ENCODE results near the gene RPS6KA3. TPM values are rescaled to one million over a fixed set of nuclear protein-coding genes. Genes with fewer than 3 reads are reported as not detected.

RPS6KA3 gene
- total RNA-seq, 1 experiment from 2014 or later, result 63.4 TPM

DNA sequence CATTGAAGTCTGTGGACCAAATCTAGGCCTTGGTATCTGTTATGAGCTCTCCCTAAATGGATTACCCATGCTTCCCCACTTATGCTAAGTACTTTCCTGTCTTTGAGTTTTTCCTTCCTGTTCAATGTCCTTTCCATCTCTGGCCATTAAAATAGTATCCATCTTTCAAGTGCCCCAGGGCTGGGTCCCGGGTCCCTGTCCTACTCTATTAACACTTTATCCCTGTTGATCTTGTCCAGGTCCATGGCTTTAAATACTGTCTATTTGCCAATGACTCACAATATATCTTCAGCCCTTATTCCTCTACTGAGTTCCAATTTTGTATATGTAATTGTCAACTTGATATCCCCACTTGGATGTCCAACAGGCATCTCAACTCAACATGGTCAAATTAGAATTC is 17.7 kb upstream of the RPS6KA3 start:
- Mint-ChIP-seq H3K4me1 (ENCODE audit: low read depth, unreplicated experiment) (no peaks in the 10 kb centered on the region), H3K27ac (ENCODE audit: unreplicated experiment) (no peak overlapping the region), H3K36me3 (ENCODE audit: insufficient read depth, unreplicated experiment) (no peaks in the 10 kb centered on the region), H3K4me3 (ENCODE audit: low read depth, unreplicated experiment) (no peak overlapping the region), H3K27me3 (ENCODE audit: unreplicated experiment) (no peaks in the 10 kb centered on the region), H3K9me3 (ENCODE audit: low read depth, unreplicated experiment) (peaks cover 4% of the 10 kb centered on the region)
- TF ChIP-seq, protein P1, sequence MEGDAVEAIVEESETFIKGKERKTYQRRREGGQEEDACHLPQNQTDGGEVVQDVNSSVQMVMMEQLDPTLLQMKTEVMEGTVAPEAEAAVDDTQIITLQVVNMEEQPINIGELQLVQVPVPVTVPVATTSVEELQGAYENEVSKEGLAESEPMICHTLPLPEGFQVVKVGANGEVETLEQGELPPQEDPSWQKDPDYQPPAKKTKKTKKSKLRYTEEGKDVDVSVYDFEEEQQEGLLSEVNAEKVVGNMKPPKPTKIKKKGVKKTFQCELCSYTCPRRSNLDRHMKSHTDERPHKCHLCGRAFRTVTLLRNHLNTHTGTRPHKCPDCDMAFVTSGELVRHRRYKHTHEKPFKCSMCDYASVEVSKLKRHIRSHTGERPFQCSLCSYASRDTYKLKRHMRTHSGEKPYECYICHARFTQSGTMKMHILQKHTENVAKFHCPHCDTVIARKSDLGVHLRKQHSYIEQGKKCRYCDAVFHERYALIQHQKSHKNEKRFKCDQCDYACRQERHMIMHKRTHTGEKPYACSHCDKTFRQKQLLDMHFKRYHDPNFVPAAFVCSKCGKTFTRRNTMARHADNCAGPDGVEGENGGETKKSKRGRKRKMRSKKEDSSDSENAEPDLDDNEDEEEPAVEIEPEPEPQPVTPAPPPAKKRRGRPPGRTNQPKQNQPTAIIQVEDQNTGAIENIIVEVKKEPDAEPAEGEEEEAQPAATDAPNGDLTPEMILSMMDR (IDR thresholded peaks at IDR 0.05; ENCODE audit: unreplicated experiment), result no peak
- intact Hi-C loops (cut with micrococcal nuclease; ENCODE audit: unreplicated experiment), result no loop called here
- BruUV-seq (replicated peaks), result no TSS peak
- DNase-seq, result no peak
- CTCF ChIA-PET, result no interaction called here

DNA sequence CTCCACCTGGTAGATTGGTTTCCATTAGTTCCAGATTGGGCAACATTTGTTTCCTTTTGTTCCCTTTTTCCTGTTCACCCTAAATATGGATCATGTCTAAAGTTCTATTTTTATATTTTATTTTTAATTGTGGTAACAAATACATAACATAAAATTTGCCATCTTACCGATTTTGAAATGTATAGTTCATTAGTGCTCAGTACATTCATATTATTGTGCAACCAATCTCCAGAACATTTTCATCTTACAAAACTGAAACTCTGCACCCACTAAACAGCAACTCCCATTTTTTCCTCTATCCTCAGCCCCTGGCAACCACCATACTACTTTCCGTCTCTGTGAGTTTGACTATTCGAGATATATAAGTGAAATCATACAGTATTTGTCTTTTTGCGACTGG is 14.2 kb upstream of the RPS6KA3 start:
- H3K27me3 Mint-ChIP-seq (ENCODE audit: unreplicated experiment), result peaks cover 13% of the 10 kb centered on the region
- CTCF ChIA-PET, result no interaction called here
- TF ChIP-seq, protein P1 (IDR thresholded peaks at IDR 0.05; ENCODE audit: unreplicated experiment), result no peak
- DNase-seq, result no peak
- no peak overlapping the region for H3K27ac Mint-ChIP-seq (ENCODE audit: unreplicated experiment)
- no TSS peak for BruUV-seq (replicated peaks)
- intact Hi-C loops (cut with micrococcal nuclease; ENCODE audit: unreplicated experiment), result no loop called here
- no peaks in the 10 kb centered on the region for H3K4me1 Mint-ChIP-seq (ENCODE audit: low read depth, unreplicated experiment)
- H3K36me3 Mint-ChIP-seq (ENCODE audit: insufficient read depth, unreplicated experiment), result no peaks in the 10 kb centered on the region
- H3K4me3 Mint-ChIP-seq (ENCODE audit: low read depth, unreplicated experiment), result no peak overlapping the region
- no peaks in the 10 kb centered on the region for H3K9me3 Mint-ChIP-seq (ENCODE audit: low read depth, unreplicated experiment)

DNA sequence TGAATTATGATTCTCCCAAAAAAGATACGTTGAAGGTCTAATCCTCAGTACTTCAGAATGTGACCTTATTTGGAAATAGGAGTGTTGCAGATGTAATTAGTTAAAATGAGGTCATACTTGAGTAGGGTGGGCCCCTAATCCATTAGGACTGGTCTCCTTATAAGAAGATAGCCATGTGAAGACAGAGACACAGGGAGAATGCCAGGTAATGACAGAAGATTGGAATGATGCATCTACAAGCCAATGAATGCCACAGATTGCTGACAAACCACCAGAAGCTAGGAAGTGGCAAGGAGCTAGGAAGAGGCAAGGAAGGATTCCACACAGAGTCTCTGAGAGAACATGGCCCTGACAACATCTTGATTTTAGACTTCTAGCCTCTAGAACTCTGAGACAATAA is 7.4 kb upstream of the RPS6KA3 start:
- BruUV-seq (replicated peaks), result no TSS peak

DNA sequence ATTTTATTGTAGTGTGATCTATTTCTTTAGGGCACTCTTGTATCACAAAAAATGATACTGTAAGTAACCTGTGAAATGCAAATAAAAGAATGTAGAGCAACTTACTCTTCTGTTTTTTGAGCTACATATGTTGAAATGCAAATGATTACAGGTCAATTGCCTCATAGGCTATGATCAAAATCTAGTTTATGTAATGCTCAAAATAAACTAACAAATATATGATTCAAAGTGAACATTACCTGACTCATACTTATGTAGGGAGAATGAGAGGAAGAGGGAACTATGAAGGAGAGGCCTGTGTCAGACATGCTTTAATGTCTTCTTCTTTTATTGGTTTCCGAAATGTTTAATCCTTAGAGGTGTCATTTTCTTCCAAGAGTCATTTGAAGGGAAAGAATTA is 5.0 kb upstream of the RPS6KA3 start:
- no peak overlapping the region for H3K4me3 Mint-ChIP-seq (ENCODE audit: low read depth, unreplicated experiment)
- TF ChIP-seq, protein P1 (IDR thresholded peaks at IDR 0.05; ENCODE audit: unreplicated experiment), result no peak
- peaks cover 11% of the 10 kb centered on the region for H3K36me3 Mint-ChIP-seq (ENCODE audit: insufficient read depth, unreplicated experiment)
- intact Hi-C loops (cut with micrococcal nuclease; ENCODE audit: unreplicated experiment), result no loop called here
- no TSS peak for BruUV-seq (replicated peaks)
- peaks cover 15% of the 10 kb centered on the region for H3K27me3 Mint-ChIP-seq (ENCODE audit: unreplicated experiment)
- H3K9me3 Mint-ChIP-seq (ENCODE audit: low read depth, unreplicated experiment), result no peaks in the 10 kb centered on the region
- H3K27ac Mint-ChIP-seq (ENCODE audit: unreplicated experiment), result no peak overlapping the region
- no peak for DNase-seq
- H3K4me1 Mint-ChIP-seq (ENCODE audit: low read depth, unreplicated experiment), result peaks cover 11% of the 10 kb centered on the region
- CTCF ChIA-PET, result no interaction called here

More for the DNA sequence above, 7.4 kb upstream of the RPS6KA3 start:
- TF ChIP-seq, protein P1 (IDR thresholded peaks at IDR 0.05; ENCODE audit: unreplicated experiment), result no peak
- peaks cover 19% of the 10 kb centered on the region for H3K27me3 Mint-ChIP-seq (ENCODE audit: unreplicated experiment)
- CTCF ChIA-PET, result no interaction called here
- intact Hi-C loops (cut with micrococcal nuclease; ENCODE audit: unreplicated experiment), result no loop called here
- H3K36me3 Mint-ChIP-seq (ENCODE audit: insufficient read depth, unreplicated experiment), result no peaks in the 10 kb centered on the region
- H3K4me3 Mint-ChIP-seq (ENCODE audit: low read depth, unreplicated experiment), result no peak overlapping the region
- no peak overlapping the region for H3K27ac Mint-ChIP-seq (ENCODE audit: unreplicated experiment)
- H3K4me1 Mint-ChIP-seq (ENCODE audit: low read depth, unreplicated experiment), result peaks cover 11% of the 10 kb centered on the region
- no peaks in the 10 kb centered on the region for H3K9me3 Mint-ChIP-seq (ENCODE audit: low read depth, unreplicated experiment)
- DNase-seq, result no peak

Data from Calu3 (cell line).